GM18508 (cell line): ENCODE results near the gene TSPO2.
"Not testable (repeated sequence)": the region's sequence is repeated elsewhere in the genome, so short reads cannot be mapped to it uniquely, and the experiment has no call there.

Experiments
- ATAC-seq: cut with Tn5 transposase; IDR thresholded peaks from one replicate; pipeline ENCODE4 v1.9.1; 2021; ENCODE audit warnings: moderate number of reproducible peaks; ENCODE audit not compliant: insufficient read depth, unreplicated experiment

TSPO2 gene, protein sequence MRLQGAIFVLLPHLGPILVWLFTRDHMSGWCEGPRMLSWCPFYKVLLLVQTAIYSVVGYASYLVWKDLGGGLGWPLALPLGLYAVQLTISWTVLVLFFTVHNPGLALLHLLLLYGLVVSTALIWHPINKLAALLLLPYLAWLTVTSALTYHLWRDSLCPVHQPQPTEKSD

DNA sequence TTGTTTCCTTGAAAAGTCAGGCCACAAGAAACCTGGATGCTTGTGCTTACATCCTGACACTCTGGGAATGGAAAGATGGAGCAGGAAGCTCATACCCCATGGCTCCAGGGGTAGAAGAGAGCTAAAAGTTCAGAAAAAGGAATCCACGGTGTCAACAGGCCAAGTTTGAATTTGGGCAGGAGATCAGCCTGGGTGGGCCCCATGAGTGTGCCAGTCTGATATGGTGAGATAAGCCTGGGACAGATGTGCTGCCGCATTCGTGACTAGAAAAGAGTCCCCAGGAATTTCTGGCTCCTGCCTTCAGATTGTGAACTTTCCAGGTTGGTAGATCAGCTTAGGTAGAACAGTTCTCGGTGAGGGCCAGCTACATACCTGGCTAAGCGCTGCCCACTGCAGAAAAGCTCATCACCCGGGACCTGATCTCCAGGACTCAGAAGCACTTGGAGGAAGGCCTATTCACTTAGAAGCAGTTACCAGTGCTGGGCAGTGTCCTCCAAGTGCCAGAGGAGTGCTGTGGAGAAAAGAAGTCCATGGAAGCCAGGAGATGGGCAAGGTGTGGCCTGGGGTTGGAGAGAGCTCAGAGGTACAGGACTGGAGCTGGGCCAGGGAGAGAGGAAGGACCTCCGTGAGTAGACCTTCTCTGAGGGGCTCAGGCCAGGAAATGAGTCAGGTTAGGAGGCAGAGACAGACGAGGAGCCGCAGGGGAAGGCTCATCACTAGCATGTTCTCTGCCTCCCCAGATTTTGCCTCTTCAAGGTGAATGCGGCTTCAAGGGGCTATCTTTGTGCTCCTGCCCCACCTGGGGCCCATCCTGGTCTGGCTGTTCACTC lies at the start of gene TSPO2:
Gene TSPO2 (plus strand): TSS at position 242 of the 830 bp plus-strand sequence. CDS start 519 bp downstream, at position 761.
- no peak for ATAC-seq

DNA sequence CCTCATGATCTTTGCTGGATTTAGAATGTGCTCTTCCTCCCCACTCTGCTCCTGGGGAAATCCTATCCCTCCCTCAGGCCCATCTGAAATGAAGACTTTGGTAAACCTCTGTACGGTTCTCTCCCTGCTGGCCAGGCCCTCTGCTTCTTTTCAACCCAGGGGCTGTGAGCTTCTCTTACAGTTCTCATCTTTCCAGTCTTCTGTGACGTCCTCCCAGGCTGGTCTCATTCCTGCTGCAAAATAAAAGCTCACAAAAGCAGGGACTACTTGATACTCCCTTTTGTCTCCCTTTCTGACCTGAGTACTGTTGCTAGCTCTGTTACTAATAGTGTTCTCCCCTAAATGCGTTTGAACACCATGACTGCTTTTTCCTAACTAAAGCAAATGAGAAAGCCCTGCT lies 49.5 kb upstream of the TSPO2 start:
- ATAC-seq = no peak

DNA sequence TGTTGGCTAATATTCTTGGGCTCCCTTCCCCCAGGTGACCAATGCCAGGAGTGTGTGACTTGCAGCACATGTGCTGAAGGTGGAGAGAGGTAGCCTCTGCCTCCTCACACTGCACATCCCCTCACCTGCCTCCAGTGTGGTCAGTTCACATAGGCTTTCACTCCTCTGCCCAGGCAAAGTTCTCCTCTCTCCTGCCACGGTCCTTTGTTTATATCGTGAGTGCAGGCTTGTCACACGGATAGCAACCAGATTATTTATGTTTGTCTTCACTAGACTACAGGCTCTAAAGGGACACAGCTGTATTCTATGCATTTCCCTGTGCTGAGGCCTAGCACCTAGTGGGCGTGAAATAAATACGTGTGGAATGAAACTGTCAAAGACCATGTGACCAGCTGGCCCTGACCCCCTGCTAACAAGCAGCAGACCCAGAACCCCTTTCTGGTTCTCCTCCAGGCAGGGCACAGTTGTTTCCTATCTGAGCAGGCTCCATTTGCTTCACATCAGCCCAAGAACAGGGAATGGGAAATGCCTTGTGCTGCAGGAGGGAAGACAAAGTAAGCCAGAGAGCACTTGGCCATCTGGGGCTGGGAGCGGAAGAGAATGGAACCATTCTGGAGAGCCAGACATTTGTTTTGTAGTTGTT lies 45.6 kb upstream of the TSPO2 start:
- ATAC-seq = no peak

DNA sequence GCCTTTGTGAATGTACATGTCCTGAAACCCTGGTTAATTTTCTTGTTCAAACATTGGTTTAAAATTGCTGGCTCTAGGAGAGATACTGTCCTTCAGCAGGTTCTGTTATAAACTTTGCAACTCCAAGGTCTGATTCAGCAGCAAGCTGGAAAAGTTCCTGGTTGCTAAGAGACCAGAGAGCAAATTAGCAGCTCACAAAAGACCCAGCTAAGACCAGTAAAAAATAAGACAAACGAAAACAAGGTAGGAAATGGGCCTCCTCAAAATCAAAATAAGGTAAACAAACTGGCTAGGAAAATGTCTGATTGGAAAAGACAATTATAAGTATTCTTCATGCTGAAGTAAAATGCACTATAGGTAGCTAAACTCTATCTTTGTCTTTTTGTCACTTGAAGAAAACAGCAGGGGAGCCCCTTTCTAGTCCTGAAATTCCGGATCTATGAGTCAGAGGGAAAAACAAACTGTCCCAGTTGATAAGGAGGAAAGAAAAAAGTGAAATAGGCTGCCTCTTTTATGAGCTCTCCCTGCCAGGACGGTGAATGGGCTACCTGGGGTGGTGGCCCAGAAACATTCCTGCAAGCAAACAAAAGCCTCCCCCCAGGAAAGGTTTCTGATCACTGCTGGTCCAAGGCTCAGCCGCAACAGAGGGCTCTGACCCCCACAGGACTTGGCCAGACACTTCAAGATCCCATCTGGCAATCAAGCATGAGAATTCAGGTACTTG lies 44.9 kb upstream of the TSPO2 start:
- no peak for ATAC-seq

DNA sequence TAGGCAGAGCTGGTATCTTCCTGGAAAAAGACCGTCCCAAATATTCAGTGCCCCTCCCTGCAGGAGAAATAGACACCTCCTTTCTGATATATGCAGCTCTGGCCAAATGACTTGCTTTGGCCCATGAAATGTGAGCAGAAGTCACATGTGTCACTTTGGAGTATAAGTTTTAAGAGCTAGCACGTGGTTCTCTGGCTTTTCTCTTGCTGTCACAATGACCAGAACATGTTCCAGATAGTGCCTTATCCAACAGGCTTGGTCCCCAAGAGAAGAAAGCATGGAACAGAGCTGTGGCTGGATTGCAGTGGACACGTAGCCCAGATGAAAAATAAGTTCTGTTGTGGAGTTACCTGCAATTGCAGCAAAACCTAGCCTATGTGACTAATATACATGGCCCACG lies 43.6 kb upstream of the TSPO2 start:
- ATAC-seq = no peak

DNA sequence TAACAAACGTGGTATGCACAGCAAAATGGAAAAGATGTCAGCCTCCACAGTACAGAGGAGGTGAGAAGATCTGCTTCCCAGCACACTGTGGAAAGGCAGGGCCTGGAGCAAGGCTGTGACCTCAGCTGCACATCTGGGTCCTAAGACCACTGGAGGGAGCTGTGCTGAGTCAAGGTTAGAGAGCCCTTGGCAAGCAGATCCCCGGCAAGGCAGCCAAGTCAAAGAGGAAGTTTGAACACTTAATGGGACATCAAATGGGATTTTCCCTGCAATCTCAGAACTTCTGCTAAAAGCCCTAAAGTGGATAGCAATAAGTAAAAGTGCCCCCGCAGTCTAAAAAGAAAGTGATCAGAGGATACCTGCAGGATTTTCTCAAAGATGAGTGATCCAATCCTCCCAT lies 42.7 kb upstream of the TSPO2 start:
- ATAC-seq = no peak

DNA sequence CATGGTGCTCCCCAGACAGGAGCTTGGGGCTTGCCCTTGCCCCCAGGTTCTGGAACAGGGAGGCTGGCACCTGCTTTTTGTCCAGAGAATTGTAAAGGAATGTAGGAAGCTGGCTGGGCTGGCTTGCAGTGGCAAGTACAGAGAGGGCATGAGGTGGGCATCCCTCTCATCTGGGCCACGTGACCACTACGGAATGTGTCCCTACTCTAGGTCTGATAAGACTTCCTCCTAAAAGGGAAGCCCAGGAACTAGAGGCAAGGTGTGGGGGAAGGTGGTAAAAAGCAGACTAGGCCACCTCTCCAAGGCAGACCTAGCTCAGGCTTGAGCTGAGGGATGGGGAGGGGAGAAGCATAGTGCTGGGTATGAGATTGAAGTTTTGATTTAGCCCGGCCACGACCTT lies 42.0 kb upstream of the TSPO2 start:
- no peak for ATAC-seq

DNA sequence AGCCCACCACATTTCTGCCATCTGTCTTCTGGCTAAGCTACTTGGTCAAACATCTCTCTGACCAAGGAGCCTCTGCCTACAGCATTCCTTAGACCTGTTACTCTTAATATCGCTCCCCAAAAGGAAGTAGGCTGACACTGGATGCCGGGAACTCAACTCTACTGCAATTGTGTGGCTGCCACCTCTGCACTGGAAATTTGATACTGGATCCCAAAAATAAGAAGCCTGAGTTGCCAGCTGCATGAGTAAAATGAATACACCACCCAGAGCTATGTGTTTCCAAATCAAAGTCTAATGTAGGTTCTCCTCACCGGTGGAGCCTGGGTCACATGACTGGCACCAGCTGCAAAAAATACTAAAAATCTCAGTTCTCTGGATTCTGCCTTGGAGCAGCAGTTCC lies 40.1 kb upstream of the TSPO2 start:
- no peak for ATAC-seq

DNA sequence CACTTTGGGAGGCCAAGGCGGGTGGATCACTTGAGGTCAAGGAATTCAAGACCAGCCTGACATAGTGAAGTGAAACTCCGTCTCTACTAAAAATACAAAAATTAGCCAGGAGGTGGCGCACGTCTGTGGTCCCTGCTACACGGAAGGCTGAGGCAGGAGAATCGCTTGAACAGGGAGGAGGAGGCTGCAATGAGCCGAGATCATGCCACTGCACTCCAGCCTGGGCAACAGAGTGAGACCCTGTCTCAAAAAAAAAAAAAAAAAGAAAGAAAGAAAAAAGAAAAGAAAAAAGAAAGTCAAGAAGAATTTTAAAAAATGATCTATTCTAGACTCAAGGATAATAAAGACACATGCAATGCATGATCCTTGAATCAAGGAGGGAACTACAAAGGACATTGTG lies 36.0 kb upstream of the TSPO2 start:
- not testable (repeated sequence) for ATAC-seq

DNA sequence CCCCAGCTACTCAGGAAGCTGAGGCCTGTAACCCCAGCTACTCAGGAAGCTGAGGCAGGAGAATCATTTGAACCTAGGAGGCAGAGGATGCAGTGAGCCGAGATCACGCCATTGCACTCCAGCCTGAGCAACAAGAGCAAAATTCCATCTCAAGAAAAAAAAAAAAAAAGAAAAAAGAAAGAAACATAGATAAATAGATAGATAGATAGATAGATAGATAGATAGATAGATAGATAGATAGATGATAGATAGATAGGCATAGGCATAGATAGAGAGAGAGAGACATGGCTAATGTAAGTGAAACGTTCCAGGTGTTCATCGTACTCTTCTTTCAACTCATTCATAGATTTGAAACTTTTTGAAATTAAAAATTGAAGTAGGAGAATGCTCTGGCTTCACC lies 35.3 kb upstream of the TSPO2 start:
- not testable (repeated sequence) for ATAC-seq

DNA sequence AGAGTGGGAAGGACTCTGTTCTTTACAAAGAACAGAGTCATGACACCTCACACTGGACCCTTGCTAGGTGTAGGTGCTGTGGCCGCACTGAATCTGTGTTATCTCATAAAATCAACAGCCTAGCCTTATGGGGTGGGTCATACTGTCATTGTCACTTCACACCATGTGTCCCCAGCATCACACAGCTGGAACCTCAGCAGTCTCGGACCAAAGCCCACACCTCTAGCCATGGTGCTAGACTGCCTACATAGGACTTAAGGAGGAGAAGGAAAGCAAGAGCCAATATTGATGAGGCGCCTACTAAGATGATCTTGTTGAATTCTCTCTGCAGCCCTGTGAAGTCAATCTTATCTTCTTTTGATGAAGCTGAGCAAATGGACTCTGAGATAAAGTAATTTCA lies 34.3 kb upstream of the TSPO2 start:
- ATAC-seq = no peak

DNA sequence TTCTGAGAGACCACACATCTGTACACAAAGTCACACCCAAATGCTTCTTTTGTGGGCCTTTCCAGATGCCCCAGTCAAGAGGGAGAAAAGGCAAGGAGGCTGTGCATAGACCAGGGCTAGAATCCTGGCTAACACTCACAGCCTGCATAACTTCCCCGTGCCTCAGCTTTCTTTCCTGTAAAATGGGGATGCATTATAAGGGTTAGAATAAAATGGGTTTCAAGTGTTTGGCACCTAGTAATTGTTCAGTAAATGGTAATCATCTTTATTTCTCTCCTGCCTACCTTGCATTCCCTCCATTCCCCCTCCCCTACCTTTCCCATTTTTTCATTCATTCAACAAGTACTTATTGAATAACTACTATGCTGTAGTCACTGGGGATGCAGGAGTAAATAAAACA lies 32.6 kb upstream of the TSPO2 start:
- ATAC-seq = no peak

DNA sequence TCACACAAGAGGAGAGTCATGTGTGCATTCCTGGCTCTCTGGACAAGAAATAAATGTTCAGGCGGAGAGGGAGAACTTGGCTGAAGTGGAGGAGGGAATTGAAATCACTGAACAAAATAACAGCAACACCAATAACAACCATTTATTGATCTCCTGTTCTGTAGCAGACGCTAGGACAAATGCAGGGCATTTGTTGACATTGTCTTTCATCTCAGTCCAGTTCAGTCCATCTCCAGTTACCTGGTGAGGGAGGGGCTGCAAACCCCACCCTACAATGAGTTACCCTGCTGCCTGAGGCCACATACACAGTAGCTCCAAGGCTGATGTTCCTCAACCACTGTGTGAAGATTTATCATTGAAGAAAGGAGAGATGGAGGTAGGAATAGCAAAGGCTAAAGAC lies 30.6 kb upstream of the TSPO2 start:
- no peak for ATAC-seq

DNA sequence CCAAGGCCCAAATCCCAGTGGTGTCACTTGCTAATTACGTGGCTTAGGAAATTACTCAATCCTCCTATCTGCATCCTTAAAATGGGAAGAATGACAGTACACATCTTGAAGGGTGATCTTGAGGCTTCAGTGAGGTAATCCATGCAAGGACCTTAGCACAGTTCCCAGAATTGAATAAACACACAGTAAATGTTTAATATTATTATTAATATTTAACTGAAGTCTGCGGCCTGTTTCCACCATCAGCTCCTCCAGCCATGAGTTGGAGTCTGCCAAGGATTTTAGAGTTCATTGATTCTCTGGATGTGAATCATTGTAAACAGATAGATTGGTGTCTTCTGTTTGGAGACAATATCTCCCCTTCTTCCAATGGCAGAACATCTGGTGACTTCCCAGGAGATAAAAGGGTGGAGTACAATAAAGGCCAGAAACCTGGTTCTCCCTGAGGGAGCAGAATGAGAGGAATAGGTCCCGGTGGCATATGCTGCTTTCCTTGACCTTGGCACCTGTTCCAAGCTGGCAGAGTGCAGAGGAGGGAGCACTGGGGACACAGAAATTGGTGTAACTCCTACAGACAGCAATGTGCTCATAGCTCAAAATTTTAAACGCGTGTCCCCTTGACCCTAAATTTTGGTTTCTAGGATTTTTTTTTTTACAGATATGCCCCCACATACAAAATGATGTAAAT lies 28.7 kb upstream of the TSPO2 start:
- no peak for ATAC-seq

DNA sequence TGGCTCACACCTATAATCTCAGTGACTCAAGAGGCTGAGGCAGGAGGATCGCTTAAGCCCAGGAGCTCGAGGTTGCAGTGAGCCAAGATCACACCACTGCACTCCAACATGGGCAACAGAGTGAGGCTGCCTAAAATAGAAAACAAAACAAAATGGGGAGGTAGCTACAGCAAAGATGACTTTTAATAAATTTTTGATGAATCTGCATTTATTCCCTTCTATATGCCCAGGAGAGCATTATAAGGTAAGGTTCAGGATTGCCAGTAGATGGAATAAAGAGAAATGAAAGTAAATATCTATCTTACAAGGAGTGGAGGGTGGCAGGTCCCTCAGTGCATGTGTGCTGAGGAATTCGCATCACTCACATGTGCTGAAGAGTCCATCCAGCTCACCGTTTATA lies 27.5 kb upstream of the TSPO2 start:
- no peak for ATAC-seq

DNA sequence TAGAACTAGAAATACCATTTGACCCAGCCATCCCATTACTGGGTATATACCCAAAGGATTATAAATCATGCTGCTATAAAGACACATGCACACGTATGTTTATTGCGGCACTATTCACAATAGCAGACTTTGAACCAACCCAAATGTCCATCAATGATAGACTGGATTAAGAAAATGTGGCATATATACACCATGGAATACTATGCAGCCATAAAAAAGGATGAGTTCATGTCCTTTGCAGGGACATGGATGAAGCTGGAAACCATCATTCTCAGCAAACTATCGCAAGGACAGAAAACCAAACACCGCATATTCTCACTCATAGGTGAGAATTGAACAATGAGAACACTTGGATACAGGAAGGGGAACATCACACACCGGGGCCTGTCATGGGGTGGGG lies 26.4 kb upstream of the TSPO2 start:
- ATAC-seq = not testable (repeated sequence)

DNA sequence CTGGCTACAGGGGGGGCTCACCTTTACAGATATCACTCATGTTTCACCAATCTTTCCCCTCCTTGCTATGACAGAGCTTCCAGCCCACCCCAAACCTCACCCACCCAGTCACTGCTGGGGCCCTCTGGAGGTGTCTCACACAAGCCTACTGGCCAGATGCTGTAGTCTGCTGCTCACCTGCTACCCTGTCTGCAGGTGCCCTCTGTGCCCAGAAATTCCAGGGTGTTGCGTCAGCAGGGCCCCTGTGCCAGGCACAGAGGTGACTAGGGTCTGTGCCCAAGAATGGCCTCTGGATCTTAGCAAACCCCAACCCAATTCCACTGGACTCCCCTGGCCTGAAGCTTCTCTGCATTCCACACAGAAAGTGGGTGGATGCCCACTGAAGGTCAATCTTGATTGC lies 24.6 kb upstream of the TSPO2 start:
- no peak for ATAC-seq

DNA sequence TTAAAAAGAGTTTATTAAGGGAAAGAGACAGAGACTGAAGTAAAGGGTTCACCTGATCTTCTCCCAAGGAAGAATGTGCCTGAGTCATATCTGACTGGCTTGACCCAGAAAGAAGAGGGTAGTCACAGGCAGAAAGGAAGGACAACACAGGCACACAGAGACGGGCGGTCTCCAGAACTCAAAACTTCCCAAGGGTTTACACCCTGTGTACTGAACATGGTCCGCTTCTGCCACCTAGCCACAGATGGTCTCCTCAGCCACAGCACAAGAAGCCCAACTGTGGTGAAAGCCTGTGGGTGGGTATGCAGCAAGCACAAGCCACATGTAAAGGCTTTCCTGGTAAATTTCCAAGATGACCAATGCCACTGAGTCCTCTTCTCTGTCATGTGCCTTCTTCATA lies 20.4 kb upstream of the TSPO2 start:
- no peak for ATAC-seq

DNA sequence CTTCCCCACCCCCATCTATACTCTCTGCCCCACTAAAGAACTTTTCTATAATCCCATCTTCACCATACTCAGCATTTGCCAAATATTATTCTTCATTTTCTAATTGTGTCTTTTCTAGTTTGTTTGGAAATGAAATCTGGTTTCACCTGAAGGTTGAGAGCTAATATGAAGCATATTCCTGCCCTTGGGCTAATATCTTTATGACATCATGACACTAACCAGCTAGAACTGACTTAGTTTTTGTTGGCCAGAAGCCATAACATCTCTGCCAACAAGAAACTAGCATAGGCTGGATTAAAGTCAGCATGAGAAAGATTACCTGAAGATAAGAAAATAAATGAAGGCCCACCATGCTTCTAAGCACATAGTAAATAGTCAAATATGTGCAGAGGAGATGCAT lies 20.0 kb upstream of the TSPO2 start:
- no peak for ATAC-seq

DNA sequence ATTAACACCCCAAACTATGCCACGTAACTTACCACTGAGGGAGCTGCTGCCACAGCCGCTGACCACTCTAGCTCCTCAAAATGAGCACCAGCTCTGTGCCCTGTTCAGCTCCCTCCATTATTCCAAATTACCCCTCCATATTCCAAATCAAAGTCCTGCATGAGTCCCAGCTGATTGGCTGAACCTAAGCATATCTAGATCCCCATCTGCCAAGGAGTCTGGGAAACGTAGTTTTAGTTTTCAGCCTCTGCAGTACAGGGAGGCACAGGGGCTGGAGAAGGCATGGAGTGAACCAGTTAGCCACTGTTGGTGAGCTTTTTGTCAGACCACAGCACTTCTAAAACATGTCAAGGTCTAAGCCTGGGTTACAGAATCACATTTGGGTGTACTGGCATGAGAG lies 19.2 kb upstream of the TSPO2 start:
- ATAC-seq = no peak
